Ectodermal cell (in vitro differentiated cells): ENCODE results near the gene EYA4.

Source experiments
- H3K27ac ChIP-seq: 2 replicates; pipeline ENCODE4 v1.7.0; 2013; ENCODE audit warnings: mild to moderate bottlenecking, low read depth, low read length; ENCODE audit not compliant: insufficient read depth, poor library complexity, severe bottlenecking
- H3K27me3 ChIP-seq: 2 replicates; pipeline ENCODE4 v1.7.0; 2013; ENCODE audit warnings: mild to moderate bottlenecking, low read length; ENCODE audit not compliant: insufficient read depth, control insufficient read depth, poor library complexity, severe bottlenecking
- H3K36me3 ChIP-seq: one replicate; pipeline ENCODE4 v1.7.0; 2013; ENCODE audit warnings: low read length; ENCODE audit not compliant: control insufficient read depth, insufficient read depth
- H3K4me1 ChIP-seq: one replicate; pipeline ENCODE4 v1.7.0; 2013; ENCODE audit warnings: low read length; ENCODE audit not compliant: control insufficient read depth, insufficient read depth
- H3K4me3 ChIP-seq: 2 replicates; pipeline ENCODE4 v1.7.0; 2013; ENCODE audit warnings: low read depth, low read length, control low read depth; ENCODE audit not compliant: insufficient read depth
- H3K9me3 ChIP-seq: 2 replicates; pipeline ENCODE4 v1.7.0; 2013; ENCODE audit warnings: mild to moderate bottlenecking, low read length, moderate library complexity; ENCODE audit not compliant: control insufficient read depth
- WGBS, 2 experiments: methylation state at CpG; one replicate each; pipeline ENCODE4 v1.1.7; 2013; ENCODE audit warnings: missing lambda C conversion rate in 2 of 2; 5-methylcytosine and 5-hydroxymethylcytosine counted together

The EYA4 gene

GRCh38 chr6:133456439-133456838, 215.3 kb downstream of the EYA4 start:
- WGBS, 2 experiments, result 51 to 54% methylated on average over 7 of the region's 7 CpGs
- peak overlapping the region; percentile 7 for H3K4me3 ChIP-seq
- no peaks in the 10 kb centered on the region for H3K36me3 ChIP-seq
- peaks cover 20% of the 10 kb centered on the region for H3K4me1 ChIP-seq
- H3K27ac ChIP-seq, result no peak overlapping the region
- no peaks in the 10 kb centered on the region for H3K9me3 ChIP-seq
- no peaks in the 10 kb centered on the region for H3K27me3 ChIP-seq

- WGBS, 2 experiments, result 6 to 14% methylated on average over 1 to 4 of the region's 4 CpGs
- H3K36me3 ChIP-seq, result no peaks in the 10 kb centered on the region
- H3K4me1 ChIP-seq, result peaks cover 20% of the 10 kb centered on the region
- H3K27ac ChIP-seq, result no peak overlapping the region
- no peak overlapping the region for H3K4me3 ChIP-seq
- no peaks in the 10 kb centered on the region for H3K9me3 ChIP-seq
- H3K27me3 ChIP-seq, result no peaks in the 10 kb centered on the region
These were observed 215.8 kb downstream of the EYA4 start for GRCh38 chr6:133456944-133457343.

- peaks cover 20% of the 10 kb centered on the region for H3K4me1 ChIP-seq
- H3K27ac ChIP-seq, result no peak overlapping the region
- H3K36me3 ChIP-seq, result no peaks in the 10 kb centered on the region
- no peak overlapping the region for H3K4me3 ChIP-seq
- no peaks in the 10 kb centered on the region for H3K9me3 ChIP-seq
- 92 to 100% methylated on average over 1 of the region's 2 CpGs for WGBS, 2 experiments
- no peaks in the 10 kb centered on the region for H3K27me3 ChIP-seq
These were observed 218.9 kb downstream of the EYA4 start for GRCh38 chr6:133460101-133460500.

- H3K36me3 ChIP-seq, result no peaks in the 10 kb centered on the region
- WGBS, 2 experiments, result 93 to 100% methylated on average over 1 of the region's 1 CpG
- H3K4me1 ChIP-seq, result peaks cover under 1% of the 10 kb centered on the region
- no peaks in the 10 kb centered on the region for H3K9me3 ChIP-seq
- no peak overlapping the region for H3K4me3 ChIP-seq
- H3K27me3 ChIP-seq, result no peaks in the 10 kb centered on the region
- no peak overlapping the region for H3K27ac ChIP-seq
These were observed 222.6 kb downstream of the EYA4 start for GRCh38 chr6:133463790-133464189.

DNA sequence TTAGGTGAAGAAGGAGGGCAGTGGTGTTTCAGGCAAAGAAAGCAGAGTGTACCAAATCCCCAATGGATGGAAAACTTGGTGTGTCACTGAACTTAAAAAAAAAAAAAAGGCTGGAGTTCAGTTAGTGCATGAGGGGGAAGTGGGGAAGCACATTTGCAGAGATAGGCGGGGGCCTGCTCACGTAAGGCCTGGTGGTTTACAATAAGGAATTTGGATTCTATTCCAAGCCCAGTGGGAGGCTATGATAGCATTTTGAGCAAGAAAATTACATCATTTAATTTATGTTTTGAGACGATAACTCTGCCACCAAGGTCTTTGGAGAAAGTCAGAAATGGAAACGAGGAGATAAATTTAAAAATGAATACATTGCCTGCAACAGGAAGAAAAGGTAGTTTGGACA, 225.5 kb downstream of the EYA4 start:
- Histone ChIP-seq H3K4me1 (no peaks in the 10 kb centered on the region), H3K9me3 (no peaks in the 10 kb centered on the region), H3K36me3 (no peaks in the 10 kb centered on the region), H3K27me3 (no peaks in the 10 kb centered on the region), H3K4me3 (no peak overlapping the region), H3K27ac (no peak overlapping the region)
- WGBS, 2 experiments, result 89 to 95% methylated on average over 4 of the region's 4 CpGs

GRCh38 chr6:133467231-133467981, 226.2 kb downstream of the EYA4 start:
- Histone ChIP-seq H3K4me1 (no peaks in the 10 kb centered on the region), H3K27ac (no peak overlapping the region), H3K27me3 (no peaks in the 10 kb centered on the region), H3K36me3 (no peaks in the 10 kb centered on the region), H3K9me3 (no peaks in the 10 kb centered on the region), H3K4me3 (no peak overlapping the region)

- no peaks in the 10 kb centered on the region for H3K4me1 ChIP-seq
- no peaks in the 10 kb centered on the region for H3K27me3 ChIP-seq
- H3K36me3 ChIP-seq, result no peaks in the 10 kb centered on the region
- WGBS, 2 experiments, result 100% methylated on average over 1 to 2 of the region's 2 CpGs
- H3K9me3 ChIP-seq, result no peaks in the 10 kb centered on the region
- H3K4me3 ChIP-seq, result no peak overlapping the region
- no peak overlapping the region for H3K27ac ChIP-seq
These were observed 226.8 kb downstream of the EYA4 start for GRCh38 chr6:133467982-133468380.

- WGBS, 2 experiments, result 95% methylated on average over 8 of the region's 8 CpGs
- Histone ChIP-seq H3K4me3 (no peak overlapping the region), H3K4me1 (no peaks in the 10 kb centered on the region)
These were observed 227.4 kb downstream of the EYA4 start for GRCh38 chr6:133468591-133468990.

GRCh38 chr6:133474516-133474915, 233.4 kb downstream of the EYA4 start:
- no peak overlapping the region for H3K27ac ChIP-seq
- 92 to 100% methylated on average over 2 of the region's 2 CpGs for WGBS, 2 experiments
- H3K9me3 ChIP-seq, result no peaks in the 10 kb centered on the region
- H3K27me3 ChIP-seq, result no peaks in the 10 kb centered on the region
- no peak overlapping the region for H3K4me3 ChIP-seq
- H3K4me1 ChIP-seq, result no peaks in the 10 kb centered on the region
- H3K36me3 ChIP-seq, result no peaks in the 10 kb centered on the region

More at GRCh38 chr6:133468591-133468990, 227.4 kb downstream of the EYA4 start:
- Histone ChIP-seq H3K36me3 (no peaks in the 10 kb centered on the region), H3K9me3 (no peaks in the 10 kb centered on the region), H3K27ac (no peak overlapping the region), H3K27me3 (no peaks in the 10 kb centered on the region)

GRCh38 chr6:133478673-133479072, 237.5 kb downstream of the EYA4 start:
- Histone ChIP-seq H3K4me3 (no peak overlapping the region), H3K27me3 (no peaks in the 10 kb centered on the region), H3K4me1 (no peaks in the 10 kb centered on the region), H3K27ac (no peak overlapping the region), H3K36me3 (no peaks in the 10 kb centered on the region), H3K9me3 (no peaks in the 10 kb centered on the region)
- WGBS, 2 experiments, result 65 to 86% methylated on average over 1 to 2 of the region's 2 CpGs
